ENCODE results near the gene USH1C. TPM values are rescaled to one million over a fixed set of nuclear protein-coding genes. Genes with fewer than 3 reads are reported as not detected.

Gene USH1C
- total and polyA plus RNA-seq, 9 donors: 0.25 to 1.2 (median 1.00) TPM; not detected in 5

- 70 to 79% (median 76%) methylated on average over 1 of the region's 1 CpG for WGBS, 3 donors
- no peaks in the 10 kb centered on the region for H3K36me3 ChIP-seq
- H3K4me3 ChIP-seq: no peak overlapping the region
- no peaks in the 10 kb centered on the region for H3K9me3 ChIP-seq
- no peaks in the 10 kb centered on the region for H3K27me3 ChIP-seq
- TF ChIP-seq CTCF (IDR thresholded peaks at IDR 0.05): no peak
- no peak for TF ChIP-seq POLR2A (IDR thresholded peaks at IDR 0.05)
- no peak for TF ChIP-seq EP300 (IDR thresholded peaks at IDR 0.05)
- no peak overlapping the region for H3K27ac ChIP-seq
- intact Hi-C loops (cut with DNase I): no loop called here
- DNase-seq: no peak
- H3K4me1 ChIP-seq (ENCODE audit: insufficient read depth): no peaks in the 10 kb centered on the region
These were observed 30.4 kb downstream of the USH1C start for GRCh38 chr11:17513853-17514252.

- Histone ChIP-seq H3K4me1 (ENCODE audit: insufficient read depth) (peaks cover 4% of the 10 kb centered on the region), H3K9me3 (no peaks in the 10 kb centered on the region), H3K27me3 (no peaks in the 10 kb centered on the region), H3K27ac (no peak overlapping the region), H3K4me3 (no peak overlapping the region), H3K36me3 (no peaks in the 10 kb centered on the region)
- 40 to 55% (median 48%) methylated on average over 2 of the region's 2 CpGs for WGBS, 3 donors
- TF ChIP-seq POLR2A (IDR thresholded peaks at IDR 0.05): no peak
- TF ChIP-seq EP300 (IDR thresholded peaks at IDR 0.05): no peak
- TF ChIP-seq CTCF (IDR thresholded peaks at IDR 0.05): no peak
- DNase-seq: no peak
- intact Hi-C loops (cut with DNase I): no loop called here
These were observed 32.1 kb downstream of the USH1C start for GRCh38 chr11:17512101-17512500.

- intact Hi-C loops (cut with DNase I): no loop called here
- H3K36me3 ChIP-seq: no peaks in the 10 kb centered on the region
- TF ChIP-seq EP300 (IDR thresholded peaks at IDR 0.05): no peak
- no peak for TF ChIP-seq POLR2A (IDR thresholded peaks at IDR 0.05)
- no peak for TF ChIP-seq CTCF (IDR thresholded peaks at IDR 0.05)
- peaks cover 4% of the 10 kb centered on the region for H3K4me1 ChIP-seq (ENCODE audit: insufficient read depth)
- H3K9me3 ChIP-seq: no peaks in the 10 kb centered on the region
- H3K27ac ChIP-seq: no peak overlapping the region
- DNase-seq: no peak
- 48 to 60% (median 58%) methylated on average over 3 of the region's 3 CpGs for WGBS, 3 donors
- no peaks in the 10 kb centered on the region for H3K27me3 ChIP-seq
- no peak overlapping the region for H3K4me3 ChIP-seq
These were observed 32.6 kb downstream of the USH1C start for GRCh38 chr11:17511571-17511970.

GRCh38 chr11:17510507-17511206 lies 33.6 kb downstream of the USH1C start:
- no peak for DNase-seq
- intact Hi-C loops (cut with DNase I): no loop called here
- H3K36me3 ChIP-seq: no peaks in the 10 kb centered on the region
- 58 to 82% (median 70%) methylated on average over 4 of the region's 4 CpGs for WGBS, 3 donors
- no peak overlapping the region for H3K4me3 ChIP-seq
- no peaks in the 10 kb centered on the region for H3K27me3 ChIP-seq
- no peaks in the 10 kb centered on the region for H3K9me3 ChIP-seq
- no peak overlapping the region for H3K27ac ChIP-seq
- peaks cover 4% of the 10 kb centered on the region for H3K4me1 ChIP-seq (ENCODE audit: insufficient read depth)
- TF ChIP-seq POLR2A (IDR thresholded peaks at IDR 0.05) (no peak), EP300 (IDR thresholded peaks at IDR 0.05) (no peak), CTCF (IDR thresholded peaks at IDR 0.05) (no peak)

All from ovary (tissue), 9 donors.